Osteocyte (in vitro differentiated cells): ENCODE data around the gene HOXD3. TPM values are rescaled to one million over a fixed set of nuclear protein-coding genes. Genes with fewer than 3 reads are reported as not detected.

Experiments used
- DNase-seq: peaks from one replicate; pipeline ENCODE4 v3.0.0; 2021; ENCODE audit warnings: mixed read lengths; ENCODE audit not compliant: unreplicated experiment; ENCODE audit errors: extremely low spot score
- H3K27ac Mint-ChIP-seq: one replicate; pipeline ENCODE4 v1.8.0; 2021; ENCODE audit warnings: mild to moderate bottlenecking, mixed read lengths; ENCODE audit not compliant: unreplicated experiment
- H3K27me3 Mint-ChIP-seq: one replicate; pipeline ENCODE4 v1.8.0; 2021; ENCODE audit warnings: mixed read lengths; ENCODE audit not compliant: unreplicated experiment
- H3K36me3 Mint-ChIP-seq: one replicate; pipeline ENCODE4 v1.8.0; 2021; ENCODE audit warnings: mixed read lengths; ENCODE audit not compliant: unreplicated experiment
- H3K4me1 Mint-ChIP-seq: one replicate; pipeline ENCODE4 v1.8.0; 2021; ENCODE audit warnings: mixed read lengths; ENCODE audit not compliant: unreplicated experiment
- H3K4me3 Mint-ChIP-seq: one replicate; pipeline ENCODE4 v1.8.0; 2021; ENCODE audit warnings: mild to moderate bottlenecking, moderate library complexity, mixed read lengths; ENCODE audit not compliant: unreplicated experiment
- H3K9me3 Mint-ChIP-seq: one replicate; pipeline ENCODE4 v1.8.0; 2021; ENCODE audit warnings: mixed read lengths; ENCODE audit not compliant: unreplicated experiment
- total RNA-seq: library from RNA; stranded (reverse); gene quantifications from 2 replicates; pipeline ENCODE4 v1.2.1, GENCODE V29; 2021
- TF ChIP-seq, protein P1 (sequence below): fragments of 200-600 bp; sonication (generic); IDR thresholded peaks from 2 replicates; pipeline ENCODE4 v1.5.0; 2021; ENCODE audit warnings: antibody characterized with exemption, mild to moderate bottlenecking, moderate library complexity

HOXD3 gene
- total RNA-seq, 1 donor from 2014 or later = not detected

DNA sequence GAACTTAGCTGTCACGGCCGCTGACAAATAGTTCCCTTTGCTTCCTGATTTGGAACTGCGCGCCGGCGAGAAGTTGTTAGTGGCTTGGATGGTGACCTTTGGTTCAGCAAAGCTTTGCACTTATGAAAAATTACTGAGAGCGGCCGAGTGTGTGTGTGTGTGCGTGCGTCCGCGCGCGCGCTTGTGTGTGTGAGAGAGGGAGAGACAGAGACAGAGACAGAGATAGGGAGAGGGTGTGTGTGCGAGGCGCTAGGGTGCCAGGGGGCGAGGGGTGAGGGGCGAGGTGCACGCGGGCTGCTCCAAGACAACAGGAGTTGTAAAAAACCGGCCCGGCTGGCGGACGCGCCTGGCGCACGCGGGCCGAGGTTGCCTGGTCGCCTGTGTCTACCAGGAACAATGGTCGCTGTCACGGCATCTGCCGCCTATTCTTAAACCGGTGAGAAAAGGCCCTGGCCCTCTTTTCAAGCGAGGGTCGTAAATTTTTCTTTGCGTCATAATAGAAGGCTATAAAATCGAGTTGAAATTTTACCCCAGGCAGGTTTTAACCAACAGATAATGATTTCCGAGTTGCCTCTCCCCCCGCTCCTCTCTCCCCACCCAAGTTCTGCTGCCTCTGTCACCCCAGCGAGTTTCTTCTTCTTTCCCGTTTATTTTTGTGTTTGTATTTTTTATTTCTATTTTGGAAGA lies 535 bp downstream of the HOXD3 start:
- H3K4me3 Mint-ChIP-seq = peak overlapping the region; percentile 8
- no peaks in the 10 kb centered on the region for H3K36me3 Mint-ChIP-seq
- TF ChIP-seq, protein P1, sequence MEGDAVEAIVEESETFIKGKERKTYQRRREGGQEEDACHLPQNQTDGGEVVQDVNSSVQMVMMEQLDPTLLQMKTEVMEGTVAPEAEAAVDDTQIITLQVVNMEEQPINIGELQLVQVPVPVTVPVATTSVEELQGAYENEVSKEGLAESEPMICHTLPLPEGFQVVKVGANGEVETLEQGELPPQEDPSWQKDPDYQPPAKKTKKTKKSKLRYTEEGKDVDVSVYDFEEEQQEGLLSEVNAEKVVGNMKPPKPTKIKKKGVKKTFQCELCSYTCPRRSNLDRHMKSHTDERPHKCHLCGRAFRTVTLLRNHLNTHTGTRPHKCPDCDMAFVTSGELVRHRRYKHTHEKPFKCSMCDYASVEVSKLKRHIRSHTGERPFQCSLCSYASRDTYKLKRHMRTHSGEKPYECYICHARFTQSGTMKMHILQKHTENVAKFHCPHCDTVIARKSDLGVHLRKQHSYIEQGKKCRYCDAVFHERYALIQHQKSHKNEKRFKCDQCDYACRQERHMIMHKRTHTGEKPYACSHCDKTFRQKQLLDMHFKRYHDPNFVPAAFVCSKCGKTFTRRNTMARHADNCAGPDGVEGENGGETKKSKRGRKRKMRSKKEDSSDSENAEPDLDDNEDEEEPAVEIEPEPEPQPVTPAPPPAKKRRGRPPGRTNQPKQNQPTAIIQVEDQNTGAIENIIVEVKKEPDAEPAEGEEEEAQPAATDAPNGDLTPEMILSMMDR = no peak
- no peak overlapping the region for H3K27ac Mint-ChIP-seq
- H3K4me1 Mint-ChIP-seq = peaks cover 19% of the 10 kb centered on the region
- peaks cover 85% of the 10 kb centered on the region for H3K27me3 Mint-ChIP-seq
- H3K9me3 Mint-ChIP-seq = no peaks in the 10 kb centered on the region
- DNase-seq = no peak

DNA sequence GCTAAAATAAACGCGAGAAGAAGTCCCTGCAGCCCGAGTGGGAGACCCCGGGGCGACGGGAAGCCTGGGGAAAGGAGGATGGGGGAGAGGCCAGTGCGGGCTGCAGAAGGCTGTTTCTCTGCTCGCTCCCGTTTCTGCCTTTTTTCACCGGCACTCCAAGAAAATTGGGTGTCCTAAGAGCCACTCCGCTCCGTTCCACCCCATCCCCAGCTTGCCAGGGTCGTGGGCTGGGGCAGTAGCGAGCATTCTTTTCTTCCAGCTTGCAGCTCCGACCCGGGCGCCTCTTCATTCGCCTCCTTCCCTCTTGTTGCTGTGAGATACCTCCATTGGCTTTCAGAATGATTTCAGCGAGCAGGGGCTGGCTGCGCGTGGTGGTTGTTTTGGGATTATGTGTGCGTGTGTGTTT lies 1.1 kb downstream of the HOXD3 start:
- Mint-ChIP-seq H3K9me3 (no peaks in the 10 kb centered on the region), H3K36me3 (no peaks in the 10 kb centered on the region), H3K27me3 (peaks cover 84% of the 10 kb centered on the region), H3K4me3 (no peak overlapping the region), H3K27ac (no peak overlapping the region), H3K4me1 (peaks cover 19% of the 10 kb centered on the region)
- no peak for DNase-seq
- TF ChIP-seq, protein P1 = no peak

DNA sequence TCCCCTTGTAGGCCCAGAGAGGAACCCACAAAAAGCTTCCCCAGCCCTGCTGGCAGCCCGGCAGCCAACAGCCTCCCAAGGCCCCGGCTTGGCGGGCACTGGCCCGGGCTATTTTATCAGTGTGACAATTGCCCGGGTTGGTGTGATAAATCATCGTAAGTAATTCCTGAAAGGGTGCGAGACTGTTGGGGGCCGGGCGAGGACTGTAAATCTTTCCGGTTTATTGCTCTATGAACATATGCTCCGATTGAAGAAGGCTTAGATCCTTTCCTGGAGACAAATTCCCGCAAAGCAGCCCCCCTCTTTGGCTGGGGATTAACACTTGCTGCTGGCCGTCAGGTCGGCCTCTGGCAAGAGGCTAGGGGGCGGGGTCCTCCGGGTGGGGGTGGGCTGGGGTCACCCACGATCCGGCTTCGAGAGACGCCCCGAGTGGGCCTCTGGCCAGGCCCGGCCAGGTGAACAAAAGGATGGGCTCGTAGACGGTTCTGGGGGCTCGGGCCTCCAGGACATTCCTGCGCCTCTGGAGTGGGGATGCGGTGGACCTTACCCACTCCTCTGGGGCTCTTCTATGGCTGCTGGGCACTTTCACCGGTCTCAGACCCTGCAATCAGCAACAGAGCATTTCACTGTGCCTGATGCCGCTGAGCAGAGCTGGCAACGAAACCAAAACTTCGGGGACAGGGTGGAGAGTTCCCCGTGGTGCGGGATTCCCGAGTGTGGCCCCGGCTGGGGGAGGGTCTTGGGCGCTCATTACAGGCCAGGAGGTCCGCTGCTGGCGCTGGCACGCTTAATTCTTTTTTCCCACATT lies 2.0 kb downstream of the HOXD3 start:
- Mint-ChIP-seq H3K4me1 (peaks cover 19% of the 10 kb centered on the region), H3K4me3 (no peak overlapping the region), H3K9me3 (peaks cover under 1% of the 10 kb centered on the region), H3K36me3 (no peaks in the 10 kb centered on the region), H3K27me3 (peaks cover 84% of the 10 kb centered on the region), H3K27ac (no peak overlapping the region)
- TF ChIP-seq, protein P1 = no peak
- no peak for DNase-seq

DNA sequence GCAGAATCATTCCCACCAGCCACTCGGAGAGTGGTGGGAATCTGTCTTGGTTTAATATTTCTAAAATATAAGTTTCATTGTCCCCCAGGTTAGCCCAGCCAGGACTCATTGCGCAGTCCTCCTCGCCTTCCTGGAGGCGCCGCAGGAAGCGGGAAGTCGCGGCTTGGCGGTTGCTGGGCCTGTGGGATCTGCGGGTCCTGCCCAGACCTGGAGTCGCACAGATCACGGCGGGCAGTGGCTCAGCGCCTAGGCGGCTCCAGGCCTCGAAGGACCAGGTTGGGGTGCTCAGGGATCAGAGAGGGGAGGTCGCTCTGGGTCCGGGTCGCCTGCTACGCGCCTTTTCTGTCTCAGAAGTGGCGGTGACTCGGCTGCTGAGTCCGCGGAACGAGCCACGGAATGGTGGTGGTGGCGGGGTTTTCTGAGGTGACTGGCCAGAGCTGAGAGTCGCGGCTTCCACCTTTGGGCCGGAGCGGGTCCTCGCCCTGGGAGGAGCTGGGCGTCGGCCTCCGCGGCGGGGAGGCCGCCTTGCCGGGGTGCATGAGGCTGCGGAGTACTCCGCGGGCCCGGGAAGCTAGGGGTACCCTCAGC lies 2.6 kb downstream of the HOXD3 start:
- H3K36me3 Mint-ChIP-seq = no peaks in the 10 kb centered on the region

More for the DNA sequence above, 2.6 kb downstream of the HOXD3 start:
- peaks cover 19% of the 10 kb centered on the region for H3K4me1 Mint-ChIP-seq
- no peak for DNase-seq
- peaks cover 84% of the 10 kb centered on the region for H3K27me3 Mint-ChIP-seq
- TF ChIP-seq, protein P1 = no peak
- H3K27ac Mint-ChIP-seq = no peak overlapping the region
- H3K4me3 Mint-ChIP-seq = no peak overlapping the region
- H3K9me3 Mint-ChIP-seq = peaks cover 3% of the 10 kb centered on the region
